ENCODE results near the gene ACACB.

Gene ACACB

DNA sequence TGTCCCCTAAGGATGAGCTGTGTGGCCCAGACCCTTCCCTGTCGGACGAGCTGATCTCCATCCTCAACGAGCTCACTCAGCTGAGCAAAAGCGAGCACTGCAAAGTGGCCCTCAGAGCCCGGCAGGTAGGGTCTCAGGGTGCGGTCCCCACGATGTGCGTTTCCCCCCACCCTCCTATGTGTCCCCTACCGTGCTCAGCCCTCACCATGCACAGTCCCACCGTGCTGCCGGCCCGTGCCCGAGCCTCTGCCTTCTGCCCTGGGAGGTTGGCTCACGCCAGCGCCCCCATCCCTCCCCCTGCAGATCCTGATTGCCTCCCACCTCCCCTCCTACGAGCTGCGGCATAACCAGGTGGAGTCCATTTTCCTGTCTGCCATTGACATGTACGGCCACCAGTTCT is 106.1 kb downstream of the ACACB start:
- TF ChIP-seq, protein P1, sequence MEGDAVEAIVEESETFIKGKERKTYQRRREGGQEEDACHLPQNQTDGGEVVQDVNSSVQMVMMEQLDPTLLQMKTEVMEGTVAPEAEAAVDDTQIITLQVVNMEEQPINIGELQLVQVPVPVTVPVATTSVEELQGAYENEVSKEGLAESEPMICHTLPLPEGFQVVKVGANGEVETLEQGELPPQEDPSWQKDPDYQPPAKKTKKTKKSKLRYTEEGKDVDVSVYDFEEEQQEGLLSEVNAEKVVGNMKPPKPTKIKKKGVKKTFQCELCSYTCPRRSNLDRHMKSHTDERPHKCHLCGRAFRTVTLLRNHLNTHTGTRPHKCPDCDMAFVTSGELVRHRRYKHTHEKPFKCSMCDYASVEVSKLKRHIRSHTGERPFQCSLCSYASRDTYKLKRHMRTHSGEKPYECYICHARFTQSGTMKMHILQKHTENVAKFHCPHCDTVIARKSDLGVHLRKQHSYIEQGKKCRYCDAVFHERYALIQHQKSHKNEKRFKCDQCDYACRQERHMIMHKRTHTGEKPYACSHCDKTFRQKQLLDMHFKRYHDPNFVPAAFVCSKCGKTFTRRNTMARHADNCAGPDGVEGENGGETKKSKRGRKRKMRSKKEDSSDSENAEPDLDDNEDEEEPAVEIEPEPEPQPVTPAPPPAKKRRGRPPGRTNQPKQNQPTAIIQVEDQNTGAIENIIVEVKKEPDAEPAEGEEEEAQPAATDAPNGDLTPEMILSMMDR (IDR thresholded peaks at IDR 0.05) = no peak

DNA sequence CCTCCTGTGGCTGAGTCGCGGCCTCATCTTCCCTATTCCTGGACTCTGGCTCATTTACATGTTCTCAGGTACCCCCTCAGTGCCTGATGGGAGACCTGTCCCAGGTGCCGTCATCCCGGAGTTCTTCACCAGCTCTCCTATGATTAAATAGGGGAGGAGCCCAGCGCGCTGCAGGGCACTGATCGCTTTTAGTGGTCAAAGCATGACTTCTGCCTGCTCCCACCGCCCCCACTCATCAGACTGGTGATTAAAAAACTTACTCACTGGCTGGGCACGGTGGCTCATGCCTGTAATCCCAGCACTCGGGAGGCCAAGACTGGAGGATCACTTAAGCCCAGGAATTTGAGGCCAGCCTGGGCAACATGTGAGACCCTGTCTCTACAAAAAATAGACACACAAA is 106.8 kb downstream of the ACACB start:
- TF ChIP-seq, protein P1 (IDR thresholded peaks at IDR 0.05) = no peak

DNA sequence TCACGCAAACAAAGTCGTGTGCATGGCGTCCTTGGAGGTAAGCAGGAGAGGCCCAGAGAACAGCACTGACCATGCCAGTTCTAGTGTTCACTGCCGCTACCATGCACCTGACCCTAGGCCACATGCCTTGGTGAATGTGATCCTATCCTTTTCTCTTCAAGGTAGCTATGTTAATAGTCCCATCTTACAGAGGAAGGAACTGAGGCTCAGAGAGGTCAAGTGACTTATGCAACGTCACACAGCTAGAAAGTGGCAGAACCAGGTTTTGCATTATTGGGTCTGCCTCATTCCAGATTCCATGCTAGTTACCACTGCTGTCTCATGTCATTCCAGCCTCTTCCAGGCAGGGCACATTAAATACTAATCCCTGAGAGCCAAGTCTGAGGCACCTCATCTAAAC is 107.5 kb downstream of the ACACB start:
- TF ChIP-seq, protein P1 (IDR thresholded peaks at IDR 0.05) = no peak

DNA sequence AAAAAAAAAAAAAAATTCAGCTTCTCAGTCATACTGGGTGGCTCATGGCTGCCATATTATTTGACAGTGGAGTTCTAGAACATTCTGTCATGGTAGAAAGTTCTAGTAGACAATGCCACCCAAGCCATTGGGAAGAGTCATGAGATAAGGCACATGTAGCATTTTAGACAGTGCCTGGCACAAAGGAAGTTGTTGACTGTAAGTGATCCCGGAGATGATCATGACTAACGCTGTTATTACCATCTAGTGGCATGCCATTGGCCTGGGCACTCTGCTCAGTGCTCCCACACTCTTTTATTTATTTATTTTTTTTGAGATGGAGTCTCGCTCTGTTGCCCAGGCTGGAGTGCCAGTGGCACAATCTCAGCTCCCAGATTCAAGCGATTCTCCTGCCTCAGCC is 112.3 kb downstream of the ACACB start:
- TF ChIP-seq, protein P1 (IDR thresholded peaks at IDR 0.05) = no peak

DNA sequence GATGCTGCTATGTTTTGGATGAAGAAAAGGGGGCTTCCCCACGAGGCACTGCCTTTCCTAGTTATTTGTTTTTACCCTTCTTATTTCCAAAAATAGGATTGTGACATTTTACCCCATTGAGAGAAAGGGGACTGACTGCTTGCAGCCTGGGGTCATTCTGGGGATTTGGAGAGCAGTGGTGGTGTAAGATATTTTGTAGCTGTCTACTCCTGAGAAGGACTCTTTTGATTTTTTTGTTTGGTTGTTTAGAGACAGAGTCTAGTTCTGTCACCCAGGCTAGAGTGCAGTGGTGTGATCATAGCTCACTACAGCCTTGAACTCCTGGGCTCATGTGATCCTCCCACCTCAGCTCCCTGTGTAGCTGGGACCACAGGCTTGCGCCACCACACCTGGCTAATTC is 113.8 kb downstream of the ACACB start:
- TF ChIP-seq, protein P1 (IDR thresholded peaks at IDR 0.05) = no peak

DNA sequence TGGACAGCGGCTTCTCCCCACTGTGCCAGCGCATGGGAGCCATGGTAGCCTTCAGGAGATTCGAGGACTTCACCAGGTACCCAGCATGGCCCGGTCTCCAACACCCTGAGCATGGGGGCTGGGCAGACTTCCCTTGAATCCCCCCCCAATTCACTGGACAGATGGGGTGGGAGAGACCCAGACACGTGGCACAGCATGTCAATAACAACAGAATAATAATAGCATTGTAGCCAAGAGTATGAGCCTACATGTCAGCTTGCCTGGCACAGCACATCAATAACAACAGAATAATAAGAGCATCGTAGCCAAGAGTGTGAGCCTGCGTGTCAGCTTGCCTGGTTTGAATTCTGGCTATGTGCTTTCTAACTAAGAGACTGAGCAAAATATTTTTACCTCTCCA is 116.3 kb downstream of the ACACB start:
- TF ChIP-seq, protein P1 (IDR thresholded peaks at IDR 0.05) = no peak

DNA sequence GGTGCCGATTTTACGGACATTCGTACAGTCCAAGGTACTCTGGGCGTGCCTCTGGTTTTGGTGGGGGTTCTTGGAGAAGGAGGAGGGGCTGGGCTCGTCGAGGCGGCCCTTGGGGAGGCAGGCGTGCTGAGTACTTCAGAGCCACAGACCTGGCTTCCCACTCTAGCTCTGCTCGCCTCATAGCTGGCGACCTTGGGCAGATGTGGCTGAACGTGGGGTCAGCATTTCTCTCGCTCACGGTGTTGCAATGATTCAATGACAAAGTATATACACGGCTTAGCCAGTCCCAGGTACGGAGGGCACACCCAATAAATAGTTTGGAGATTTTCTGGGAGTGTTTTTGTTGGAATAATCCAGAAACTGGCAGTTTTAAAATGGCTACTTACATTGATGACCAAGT is 117.6 kb downstream of the ACACB start:
- TF ChIP-seq, protein P1 (IDR thresholded peaks at IDR 0.05) = no peak

DNA sequence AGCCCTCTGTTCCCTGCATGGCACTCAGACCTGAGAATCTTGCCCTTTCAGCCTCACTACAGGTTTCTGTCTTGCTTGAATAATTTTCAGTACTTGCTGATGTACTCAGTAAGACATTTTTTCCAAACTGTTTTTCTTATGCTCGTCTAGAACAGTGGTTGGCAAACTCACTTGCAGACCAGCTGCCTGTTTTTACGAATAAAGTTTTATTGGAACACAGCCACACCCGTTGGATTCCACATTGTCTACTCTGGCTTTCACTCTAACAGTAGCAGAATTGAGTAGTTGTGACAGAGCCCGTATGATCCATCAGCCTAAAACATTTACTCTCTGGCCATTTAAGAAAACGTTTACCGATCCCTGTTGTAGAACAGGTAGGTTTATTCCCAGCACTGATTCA is 119.9 kb downstream of the ACACB start:
- TF ChIP-seq, protein P1 (IDR thresholded peaks at IDR 0.05) = no peak
